Activated T-cell treated with anti-CD3 and anti-CD28 coated beads for 48 hours (primary cell): ENCODE data around the gene GRAMD4.

Experiments
- DNase-seq: peaks from one replicate; pipeline ENCODE4 v3.0.0-alpha.2; 2020; ENCODE audit warnings: low read depth

Gene GRAMD4

DNA sequence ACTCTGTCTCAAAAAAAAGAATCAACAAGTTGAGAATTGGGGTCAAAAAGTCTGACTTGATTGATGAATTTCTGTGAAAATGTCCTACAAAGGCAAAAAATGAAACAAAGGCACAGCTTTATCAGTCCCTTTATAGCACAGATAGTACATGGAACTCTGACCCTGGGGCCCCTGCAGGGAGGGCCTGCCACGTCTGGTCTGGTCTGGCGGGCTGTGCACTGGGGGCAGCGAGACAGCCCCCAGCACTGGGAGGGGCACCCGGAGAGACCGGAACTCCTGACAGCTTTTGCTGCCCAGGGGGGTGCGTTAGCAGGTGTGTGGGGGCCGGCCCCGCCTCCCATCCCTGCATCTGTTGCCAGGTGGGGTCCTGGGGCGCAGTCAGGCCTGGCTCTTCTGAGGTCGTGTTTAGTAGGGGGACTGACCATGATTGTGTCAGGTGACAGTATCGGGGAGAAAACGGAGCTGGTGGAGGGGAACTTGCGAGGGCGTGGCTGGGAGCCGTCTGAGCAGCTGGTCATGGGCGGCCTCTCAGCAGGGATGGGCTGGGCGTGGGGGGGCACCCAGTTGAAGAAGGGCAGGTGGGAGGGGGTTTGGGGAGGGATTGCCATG is 51.7 kb downstream of the GRAMD4 start:
- no peak for DNase-seq

DNA sequence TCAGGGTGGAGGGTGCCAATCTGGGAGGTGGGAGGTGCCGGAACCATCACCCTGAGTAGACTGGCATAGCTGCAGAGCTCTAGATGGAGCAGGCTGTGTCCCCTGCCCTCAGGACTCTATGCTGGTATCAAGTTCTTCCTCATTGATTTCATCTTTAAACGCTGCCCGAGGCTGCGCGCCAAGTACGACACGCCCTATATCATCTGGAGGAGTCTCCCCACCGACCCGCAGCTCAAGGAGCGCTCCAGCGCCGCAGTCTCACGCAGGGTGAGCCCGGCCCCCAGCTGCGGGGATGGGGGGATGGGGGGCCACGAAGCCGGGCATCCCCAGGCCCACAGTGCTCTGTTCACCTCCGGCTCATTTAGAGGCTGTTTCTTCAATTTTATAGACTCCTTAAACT is 52.5 kb downstream of the GRAMD4 start:
- no peak for DNase-seq

DNA sequence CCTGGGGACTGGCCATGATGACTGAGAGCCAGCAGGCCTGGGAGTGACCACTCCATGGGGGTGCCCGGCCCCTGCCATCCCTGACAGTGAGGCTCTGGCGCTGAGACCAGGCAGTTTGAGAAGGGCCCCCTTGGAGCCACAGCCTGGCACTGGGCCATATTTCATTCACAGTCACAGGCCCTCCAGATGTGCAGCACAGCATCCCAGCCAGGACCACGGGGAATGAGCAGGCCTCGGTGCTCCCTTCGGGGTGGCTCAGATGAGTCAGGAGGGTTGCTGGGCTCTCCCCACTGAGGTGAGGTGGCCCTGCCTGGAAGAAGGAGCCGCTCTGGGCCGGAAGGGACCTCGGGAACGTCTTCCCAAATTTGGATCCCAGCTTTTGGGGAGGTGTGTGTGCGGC is 53.0 kb downstream of the GRAMD4 start:
- no peak for DNase-seq

DNA sequence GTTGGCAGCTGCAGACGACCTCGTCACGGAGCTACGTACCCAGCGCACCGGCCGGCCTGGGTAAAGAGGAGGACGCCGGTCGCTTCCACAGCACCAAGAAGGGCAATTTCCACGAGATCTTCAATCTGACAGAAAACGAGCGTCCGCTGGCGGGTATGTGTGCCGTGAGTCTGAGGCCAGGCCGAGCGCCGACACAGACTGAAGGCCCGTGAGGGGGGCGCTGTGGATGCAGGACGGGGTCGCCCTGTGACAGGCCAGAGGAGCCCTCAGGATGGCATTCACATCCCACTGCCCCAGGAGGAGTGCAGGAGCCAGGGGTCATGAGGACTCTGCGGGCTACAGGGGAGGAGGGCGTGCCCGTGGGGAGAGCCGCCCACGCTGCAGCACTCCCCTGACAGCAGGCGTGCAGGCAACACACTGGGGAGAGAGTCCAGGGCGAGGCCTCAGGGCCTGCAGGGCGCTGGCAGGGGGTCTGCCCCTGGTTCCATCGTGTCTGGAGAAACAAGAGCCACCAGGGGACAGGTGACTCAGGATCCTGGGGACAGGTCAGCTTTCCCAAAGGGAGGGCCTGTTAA is 53.6 kb downstream of the GRAMD4 start:
- DNase-seq, result no peak

DNA sequence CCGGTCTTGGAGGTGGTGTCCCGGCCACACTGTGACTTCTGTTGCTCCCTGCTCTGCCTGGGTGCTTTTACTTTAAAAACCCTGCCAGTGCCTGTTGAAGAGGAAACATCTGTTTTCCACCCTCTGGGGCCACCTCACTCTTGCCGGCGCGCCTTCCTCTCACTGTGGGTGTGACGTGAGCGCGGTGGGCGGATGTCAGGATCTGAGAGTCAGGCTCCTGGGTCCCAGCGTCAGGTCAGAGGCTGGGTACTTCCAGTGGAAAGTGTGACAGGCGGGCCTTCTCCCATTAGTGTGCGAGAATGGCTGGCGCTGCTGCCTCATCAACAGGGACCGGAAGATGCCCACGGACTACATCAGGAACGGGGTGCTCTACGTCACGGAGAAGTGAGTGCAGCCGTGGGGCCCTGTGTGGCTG is 54.2 kb downstream of the GRAMD4 start:
- DNase-seq, result peak; percentile 90

DNA sequence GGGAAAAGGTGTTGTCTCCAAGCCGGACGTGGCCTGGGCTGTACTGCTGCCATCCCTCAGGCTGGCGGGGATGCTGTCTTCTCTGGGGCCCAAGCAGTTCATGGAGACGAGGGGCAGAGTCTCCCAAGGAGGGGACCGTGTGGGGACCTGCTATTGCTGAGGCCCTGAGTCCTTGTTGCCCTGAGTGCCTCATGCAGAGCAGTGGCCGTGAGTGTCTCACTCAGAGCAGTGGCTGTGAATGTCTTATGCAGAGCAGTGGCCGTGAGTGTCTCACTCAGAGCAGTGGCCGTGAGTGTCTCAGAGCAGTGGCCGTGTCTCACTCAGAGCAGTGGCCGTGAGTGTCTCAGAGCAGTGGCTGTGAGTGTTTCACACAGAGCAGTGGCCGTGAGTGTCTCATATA is 54.7 kb downstream of the GRAMD4 start:
- DNase-seq, result no peak

DNA sequence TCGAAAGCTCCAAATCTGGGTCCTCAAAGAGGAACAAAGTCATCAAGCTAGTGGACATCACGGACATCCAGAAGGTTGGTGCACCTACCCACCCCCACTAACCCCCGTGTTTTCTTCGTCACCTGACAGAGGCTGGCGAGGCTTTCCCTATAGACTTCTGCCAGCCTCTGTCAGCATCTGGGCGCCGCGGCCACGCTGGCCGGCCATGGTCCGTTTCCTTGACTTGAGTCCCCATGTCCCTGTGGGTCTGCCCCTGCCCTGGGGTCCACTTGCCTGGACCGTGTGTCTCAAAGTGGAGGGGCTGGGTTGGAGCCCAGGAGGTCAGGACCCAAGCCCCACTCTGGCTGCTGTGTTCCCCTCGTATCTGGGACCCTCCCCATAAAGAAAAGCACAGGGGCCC is 55.3 kb downstream of the GRAMD4 start:
- DNase-seq, result no peak

DNA sequence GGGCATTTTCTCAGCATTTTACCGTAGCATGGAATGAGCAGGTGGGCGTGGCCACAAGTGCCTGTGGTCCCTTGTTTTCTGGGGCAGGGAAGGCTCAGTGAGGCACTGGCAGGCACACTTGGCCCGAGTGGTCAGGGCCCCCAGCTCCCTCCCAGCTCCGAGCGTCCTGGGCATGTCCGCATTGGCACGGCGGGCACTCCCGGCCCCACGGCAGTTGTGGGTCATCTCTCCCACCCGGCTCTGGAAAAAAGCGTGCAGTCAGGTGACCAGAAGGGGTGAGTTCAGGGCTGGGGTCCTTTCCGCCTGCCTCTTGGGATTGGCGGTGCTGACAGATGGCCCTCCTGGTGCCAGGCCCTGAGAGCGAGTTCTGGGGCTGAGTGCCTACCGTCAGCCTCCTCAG is 55.8 kb downstream of the GRAMD4 start:
- no peak for DNase-seq

DNA sequence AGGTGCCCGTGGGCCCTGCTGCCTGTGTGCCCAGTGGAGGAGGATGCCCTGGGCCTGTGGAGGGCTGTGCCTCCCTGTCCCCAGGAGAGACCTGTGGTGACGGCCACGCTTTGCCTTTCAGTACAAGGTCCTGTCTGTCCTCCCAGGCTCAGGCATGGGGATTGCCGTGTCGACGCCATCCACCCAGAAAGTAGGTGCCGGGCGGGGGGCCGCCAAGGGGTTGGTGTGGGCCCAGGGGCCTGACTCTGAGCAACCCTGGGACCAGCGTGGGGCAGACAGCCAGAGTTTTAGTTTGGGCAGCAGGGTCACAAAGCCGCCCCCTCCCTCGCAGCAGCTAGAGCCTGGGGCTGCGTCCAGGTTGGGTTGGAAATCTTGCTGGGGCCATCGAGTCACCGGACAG is 56.3 kb downstream of the GRAMD4 start:
- no peak for DNase-seq

DNA sequence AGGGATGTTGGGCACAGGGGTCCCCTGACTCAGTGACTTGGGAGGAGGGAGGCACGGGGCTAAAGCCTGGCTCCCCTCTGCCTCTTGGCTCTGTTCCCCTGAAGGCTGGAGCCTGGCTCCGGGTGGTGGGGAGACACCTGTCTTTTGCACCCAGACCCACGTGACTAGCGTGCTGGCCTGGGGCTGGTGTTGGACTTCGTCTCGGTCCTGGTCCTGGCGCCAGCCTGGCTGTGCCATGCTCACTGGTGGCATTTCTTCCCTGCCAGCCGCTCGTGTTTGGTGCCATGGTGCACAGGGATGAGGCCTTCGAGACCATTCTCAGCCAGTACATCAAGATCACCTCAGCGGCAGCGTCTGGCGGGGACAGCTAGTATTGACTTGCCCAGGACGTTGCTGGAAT is 56.7 kb downstream of the GRAMD4 start:
- DNase-seq, result no peak

DNA sequence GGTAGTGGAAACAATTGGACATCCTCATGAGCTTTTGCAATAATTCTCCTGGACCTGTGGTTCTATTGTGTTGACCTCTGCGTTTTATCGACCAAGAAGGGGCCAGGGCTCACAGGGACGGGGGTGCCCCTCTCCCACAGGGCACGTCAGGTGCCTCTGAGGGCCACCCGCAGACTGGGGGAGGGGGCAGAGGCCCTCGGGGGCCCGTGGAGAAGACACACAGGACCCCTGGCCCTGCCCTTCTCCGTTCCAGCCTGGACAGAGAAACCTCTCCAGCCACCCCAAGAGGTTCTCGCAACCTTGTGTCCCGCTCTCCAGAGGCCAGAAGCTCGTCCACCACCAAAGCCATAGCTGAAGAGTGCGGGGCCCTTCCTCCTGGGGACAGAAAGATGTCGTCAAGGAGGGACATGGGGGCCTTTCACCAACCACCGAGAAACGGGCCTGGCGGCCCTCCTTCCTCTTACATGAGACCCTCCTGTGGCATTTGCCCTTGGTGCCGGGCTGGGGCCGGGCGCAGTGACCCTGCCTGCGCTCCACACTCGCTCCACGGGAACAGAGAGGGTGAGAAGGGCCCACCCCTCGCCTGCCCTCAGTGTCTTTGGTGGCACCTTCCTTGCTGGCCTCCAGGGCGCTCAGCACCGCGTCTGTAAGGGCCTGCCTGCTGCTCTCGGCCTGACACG is 57.3 kb downstream of the GRAMD4 start:
- no peak for DNase-seq

DNA sequence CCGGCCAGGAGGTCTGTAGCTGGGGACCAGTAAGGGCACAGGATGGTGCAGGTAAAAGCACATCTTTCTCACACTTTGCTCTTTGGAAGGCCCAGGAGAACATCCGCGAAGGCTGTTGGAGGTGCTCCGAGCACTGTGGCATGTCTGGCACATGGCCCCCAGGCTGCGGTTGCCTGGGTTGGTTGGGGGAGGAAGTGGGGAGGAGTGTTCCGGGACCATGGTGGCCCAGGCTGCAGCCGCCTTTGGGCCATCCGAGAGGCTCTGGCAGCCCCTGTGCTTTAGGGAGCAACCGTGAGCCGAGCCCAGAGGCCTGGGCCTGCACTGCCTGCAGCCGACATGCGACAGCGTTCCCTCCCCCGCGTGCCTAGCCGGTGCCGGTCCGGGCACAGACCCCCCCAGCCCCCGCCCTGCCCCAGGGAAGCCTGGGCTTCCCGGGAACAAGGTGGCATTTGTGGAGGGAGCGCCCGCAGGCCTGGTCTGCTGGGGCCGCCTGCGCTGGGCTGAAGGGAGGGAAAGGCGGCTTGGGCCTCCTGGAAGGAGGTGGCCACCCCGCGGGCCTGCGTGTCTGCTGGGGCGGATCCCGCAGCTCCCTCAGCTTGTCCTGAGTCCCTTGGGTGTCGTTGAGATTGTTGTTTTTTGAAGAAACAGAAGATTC is 57.9 kb downstream of the GRAMD4 start:
- no peak for DNase-seq

DNA sequence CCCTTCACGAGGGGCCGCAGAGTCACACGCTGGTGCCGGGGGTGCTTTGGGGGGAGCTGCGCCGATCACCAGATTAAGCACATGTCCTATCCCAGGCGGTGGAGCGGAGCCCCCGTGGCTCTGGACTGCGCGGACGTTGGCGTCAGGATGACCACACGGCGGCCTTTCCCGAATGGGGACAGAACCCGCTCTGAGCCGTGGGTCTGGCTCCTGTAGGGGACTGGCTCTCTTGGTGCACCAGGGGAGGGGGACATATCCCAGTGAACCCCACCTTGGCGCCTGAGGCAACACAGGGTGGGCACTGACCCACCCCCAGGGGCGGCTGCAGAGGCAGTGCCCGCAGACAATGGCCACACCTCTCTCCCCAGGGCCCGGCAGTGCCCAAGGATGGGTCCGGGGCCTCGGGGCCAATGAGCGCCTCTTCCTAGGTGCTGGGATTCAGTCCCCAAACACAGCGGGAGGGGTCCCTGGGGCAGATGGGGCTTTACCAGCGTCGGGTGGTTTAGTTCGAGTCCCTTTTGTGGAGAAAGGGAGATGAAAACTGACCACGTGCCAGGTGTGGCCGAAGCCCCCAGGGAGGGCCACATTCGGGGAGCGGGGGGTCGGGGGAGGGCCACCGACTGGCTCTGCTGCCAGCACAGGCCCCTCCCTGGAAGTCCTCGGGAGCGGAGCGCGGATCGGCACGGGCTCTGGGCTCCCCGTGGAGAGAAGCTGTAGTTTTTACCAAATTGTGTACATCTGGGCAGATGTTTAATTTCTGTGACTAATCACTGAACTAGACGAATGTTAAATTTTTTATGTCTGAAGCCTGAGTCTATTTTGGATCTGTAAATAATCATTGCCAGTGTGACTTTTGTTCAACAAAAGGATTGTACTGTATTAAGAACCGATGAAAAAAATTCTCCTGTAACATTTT is 58.9 kb downstream of the GRAMD4 start:
- no peak for DNase-seq

DNA sequence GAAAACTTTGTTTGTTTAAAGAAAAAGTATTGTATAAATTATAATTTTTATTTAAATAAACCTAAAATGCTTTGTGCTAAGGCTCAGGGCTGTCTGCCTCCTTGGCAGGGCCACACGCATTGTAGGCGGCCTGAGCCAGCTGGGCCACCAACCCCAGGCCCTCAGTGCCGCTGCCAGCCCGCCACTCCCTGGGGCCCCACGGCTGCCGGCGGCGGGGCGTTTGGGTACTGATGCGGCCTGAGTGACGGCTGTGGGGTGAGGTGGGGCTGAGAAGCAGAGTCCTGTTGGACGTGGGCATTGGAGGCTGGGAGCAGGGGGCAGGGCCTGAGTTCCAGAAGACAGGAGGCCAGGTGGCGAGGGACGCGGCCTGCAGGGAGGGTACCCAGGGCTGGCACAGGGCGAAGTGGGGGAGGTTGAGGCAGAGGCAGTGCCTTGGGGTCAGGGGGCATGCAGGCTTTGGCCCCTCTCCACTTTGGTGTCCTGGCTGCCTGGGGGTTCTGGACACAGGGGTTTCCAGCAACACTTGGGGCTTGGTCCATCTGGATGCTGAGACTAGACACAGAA is 59.6 kb downstream of the GRAMD4 start:
- DNase-seq, result no peak

DNA sequence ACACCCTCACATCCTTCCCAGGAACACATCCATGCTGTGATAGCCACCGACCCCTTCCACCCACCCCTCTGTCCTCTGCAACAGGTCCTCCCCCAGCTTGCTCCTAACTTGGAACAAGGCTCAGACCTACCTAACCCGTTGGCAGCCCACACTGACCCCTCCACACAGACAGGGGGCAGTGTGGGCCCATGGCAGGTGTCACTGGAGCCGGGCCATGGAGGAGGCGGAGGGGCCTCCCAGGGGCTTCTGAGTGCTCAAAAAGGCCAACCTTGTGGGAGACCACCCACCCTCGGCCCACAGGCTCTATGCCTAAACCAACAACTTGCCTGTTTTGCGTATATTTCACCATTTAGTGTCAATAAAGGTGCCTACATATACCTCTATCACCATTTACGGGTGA is 60.8 kb downstream of the GRAMD4 start:
- DNase-seq, result no peak

DNA sequence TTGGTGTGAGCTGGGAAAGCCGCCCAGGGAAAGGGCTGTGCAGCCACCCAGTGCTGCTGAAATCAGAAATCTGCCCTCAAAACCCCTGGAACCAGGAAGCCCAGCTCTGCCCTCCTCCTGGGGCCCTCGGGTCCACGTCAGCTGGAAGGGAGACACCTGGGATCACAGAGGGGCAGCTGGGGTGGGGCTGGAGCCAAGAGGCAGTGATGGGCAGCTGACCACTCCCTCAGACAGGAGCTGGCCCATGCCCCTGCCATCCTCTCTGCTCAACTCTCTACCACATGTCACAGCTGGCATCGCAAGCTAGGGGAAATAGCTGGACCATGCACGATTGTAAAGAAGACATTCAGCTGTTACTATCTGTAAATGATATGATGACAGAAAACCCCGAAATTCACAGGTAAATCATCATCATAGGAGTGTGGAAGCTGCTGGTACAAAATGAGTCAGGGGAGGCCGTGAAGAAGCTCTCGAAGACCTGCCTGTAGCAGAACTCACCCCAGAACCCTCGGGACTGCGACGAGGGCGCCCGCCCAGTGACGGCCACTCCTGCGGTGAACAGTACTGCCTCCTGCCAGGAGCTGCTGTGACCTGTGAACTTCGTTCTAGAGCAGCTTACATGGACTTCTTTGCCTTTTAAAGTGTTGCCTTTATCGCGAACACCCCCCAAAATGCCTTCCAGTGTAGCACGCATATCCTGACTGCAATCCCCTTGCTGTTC is 62.0 kb downstream of the GRAMD4 start:
- no peak for DNase-seq

DNA sequence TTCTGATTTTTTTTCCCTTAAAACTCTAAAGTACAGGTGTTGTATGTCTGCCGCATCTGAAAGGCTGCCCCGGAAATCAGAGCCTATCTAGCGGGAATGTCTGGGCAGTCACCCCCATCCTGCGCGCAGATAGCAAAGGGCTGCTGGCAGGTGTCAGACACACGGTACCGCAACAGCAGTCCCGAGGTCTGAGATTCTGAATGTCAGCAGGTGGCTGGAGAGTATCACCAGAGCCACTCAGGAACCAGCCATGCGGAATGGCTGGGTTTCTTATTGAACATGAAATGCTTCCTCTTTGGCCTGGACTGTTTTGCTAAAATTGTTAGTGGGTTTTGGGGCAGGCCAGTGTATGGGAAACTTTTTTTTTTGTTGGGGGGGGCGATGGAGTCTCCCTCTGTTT is 64.5 kb downstream of the GRAMD4 start:
- DNase-seq, result no peak

DNA sequence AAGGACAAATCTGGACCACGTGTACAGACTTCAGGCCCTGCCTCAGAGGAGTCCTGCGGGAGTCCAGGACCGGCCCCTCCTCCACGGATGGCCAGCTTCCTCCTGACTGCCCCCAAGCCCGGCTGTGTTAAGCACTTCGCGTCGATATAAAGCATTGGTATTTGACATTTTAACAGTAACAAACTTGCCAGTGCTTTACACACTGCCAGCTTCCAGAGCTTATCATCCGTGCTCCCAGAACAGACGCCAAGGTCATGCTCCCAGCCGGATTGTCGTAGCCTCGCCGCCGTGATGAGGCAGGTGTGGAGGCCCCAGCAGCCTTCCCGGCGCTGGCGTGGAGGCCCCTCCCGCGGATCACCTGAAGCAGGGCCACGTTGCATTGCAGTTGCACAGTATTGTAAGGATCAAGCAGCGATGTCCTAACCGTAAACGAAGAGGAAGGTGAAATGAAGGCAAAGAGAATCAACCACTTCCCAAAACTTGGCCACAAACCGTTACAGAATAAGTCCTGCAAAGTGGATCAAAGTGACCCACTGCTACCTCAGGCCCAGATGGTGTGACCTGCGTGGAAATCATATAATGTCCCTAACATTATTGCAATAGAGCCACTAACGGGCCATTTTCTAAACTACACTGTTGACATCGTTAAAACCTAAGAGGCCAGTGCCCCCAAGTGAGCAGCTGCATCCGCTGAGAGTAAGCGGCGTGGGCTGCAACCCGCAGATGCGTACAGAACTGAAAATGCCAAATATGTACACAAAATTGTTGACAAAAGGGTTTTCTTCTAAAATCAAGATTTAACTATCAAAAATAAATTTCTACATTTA is 66.2 kb downstream of the GRAMD4 start:
- DNase-seq, result no peak

DNA sequence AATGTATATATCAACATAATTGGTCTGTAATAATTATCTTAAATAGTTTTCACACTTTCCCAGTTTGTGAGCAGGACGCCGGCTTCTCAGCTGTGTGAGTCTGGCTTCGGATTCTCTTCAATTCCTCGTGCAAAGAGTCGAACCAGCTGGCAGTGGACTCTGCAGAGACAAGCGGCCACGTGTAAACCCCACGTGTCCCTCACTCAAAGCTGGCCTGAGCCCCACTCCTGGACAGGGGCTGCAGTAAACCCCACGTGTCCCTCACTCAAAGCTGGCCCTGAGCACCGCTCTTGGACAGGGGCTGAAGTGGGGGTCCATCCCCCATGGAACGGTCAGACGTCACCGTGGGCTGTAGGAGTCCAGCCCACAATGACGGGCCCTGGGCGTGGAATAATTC is 66.9 kb downstream of the GRAMD4 start:
- DNase-seq, result no peak

DNA sequence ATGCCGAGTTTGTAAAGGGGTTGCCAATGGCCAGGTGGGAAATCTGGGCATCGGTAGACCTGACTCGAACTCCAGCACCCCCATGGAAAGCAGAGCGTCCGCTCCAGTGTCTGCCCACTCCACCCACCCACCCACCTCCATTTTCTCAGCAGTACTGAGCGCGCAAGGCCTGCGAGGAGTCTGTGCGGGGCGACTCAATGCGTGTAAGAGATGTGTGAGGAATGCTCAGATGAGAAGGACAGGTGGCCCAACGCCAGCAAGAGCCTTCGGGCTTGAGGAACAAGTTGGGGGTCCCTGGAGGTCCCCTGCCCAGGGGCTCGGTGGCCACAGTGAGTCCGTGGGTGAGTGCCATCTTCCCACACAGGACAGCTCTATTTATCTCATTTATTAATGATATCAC is 67.3 kb downstream of the GRAMD4 start:
- no peak for DNase-seq
